ENCODE results near the gene FLVCR2. TPM values are rescaled to one million over a fixed set of nuclear protein-coding genes. Genes with fewer than 3 reads are reported as not detected.
"Not testable (repeated sequence)": the region's sequence is repeated elsewhere in the genome, so short reads cannot be mapped to it uniquely, and the experiment has no call there.

FLVCR2 gene
- total RNA-seq, 4 donors from 2014 or later: 5.1 to 65.5 (median 14.5) TPM

DNA sequence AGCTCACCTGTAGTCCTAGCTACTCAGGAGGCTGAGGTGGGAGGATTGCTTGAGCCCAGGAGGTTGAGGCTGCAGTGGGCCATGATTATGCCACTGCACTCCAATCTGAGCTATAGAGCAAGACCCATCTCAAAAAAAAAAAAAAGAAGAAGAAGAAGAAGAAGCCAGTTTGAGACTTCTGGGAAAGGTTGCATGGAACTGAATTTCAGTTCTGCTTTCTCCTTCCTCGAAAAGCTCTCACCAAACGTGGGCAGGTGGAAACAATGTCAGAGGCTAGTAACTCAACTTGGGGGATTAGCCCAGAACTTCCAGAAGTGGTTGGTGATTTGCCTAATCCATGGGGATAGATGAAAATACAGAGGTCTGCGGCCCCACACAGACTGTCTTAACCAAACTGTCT is 18.7 kb downstream of the FLVCR2 start:
- no peaks in the 10 kb centered on the region for H3K9me3 ChIP-seq
- peaks cover 12 to 16% of the 10 kb centered on the region in 2 donors for H3K4me1 ChIP-seq
- intact Hi-C loops (cut with DNase I; ENCODE audit: low total_unique reads): no loop called here
- H3K27ac ChIP-seq: no peak overlapping the region
- in situ Hi-C loops (cut with MboI; ENCODE audit: low sequenced_read_pairs in 4 of 4): no loop called here
- H3K4me3 ChIP-seq: no peak overlapping the region
- no peaks in the 10 kb centered on the region for H3K27me3 ChIP-seq
- DNase-seq (no peak), ATAC-seq (no peak)
- H3K36me3 ChIP-seq: no peaks in the 10 kb centered on the region
- TF ChIP-seq CTCF (IDR thresholded peaks at IDR 0.05 in 4 of 5, conservative IDR thresholded peaks at IDR 0.05 in 1 of 5) (no peak), POLR2A (IDR thresholded peaks at IDR 0.05) (no peak)

DNA sequence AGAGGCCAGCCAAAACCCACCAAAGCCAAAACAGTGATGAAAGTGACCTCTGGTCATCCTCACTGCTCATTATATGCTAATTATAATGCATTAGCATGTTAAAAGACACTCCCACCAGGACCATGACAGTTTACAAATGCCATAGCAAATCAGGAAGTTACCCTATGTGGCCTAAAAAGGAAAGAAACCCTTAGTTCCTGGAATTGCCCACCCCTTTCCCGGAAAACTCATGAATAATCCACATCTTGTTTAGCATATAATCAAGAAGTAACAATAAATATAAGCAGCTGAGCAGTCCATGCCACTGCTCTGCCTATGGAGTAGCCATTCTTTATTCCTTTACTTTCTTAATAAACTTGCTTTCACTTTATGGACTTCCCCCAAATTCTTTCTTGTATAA is 21.7 kb downstream of the FLVCR2 start:
- in situ Hi-C loops (cut with MboI; ENCODE audit: low sequenced_read_pairs in 4 of 4): not testable (repeated sequence)

DNA sequence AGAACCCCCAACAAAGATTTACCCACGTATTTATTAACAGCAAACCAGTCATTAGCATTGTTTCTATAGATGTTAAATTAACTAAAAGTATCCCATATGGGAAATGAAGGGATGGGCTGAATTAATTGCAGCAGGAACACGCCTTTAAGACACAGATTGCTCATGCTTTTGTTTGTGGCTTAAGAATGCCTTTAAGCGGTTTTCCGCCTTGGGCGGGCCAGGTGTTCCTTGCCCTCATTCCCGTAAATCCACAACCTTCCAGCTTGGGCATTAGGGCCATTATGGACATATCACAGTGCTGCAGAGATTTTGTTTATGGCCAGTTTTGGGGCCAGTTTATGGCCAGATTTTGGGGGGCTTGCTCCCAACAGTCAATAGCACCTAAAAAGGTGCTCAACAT is 22.6 kb downstream of the FLVCR2 start:
- H3K4me3 ChIP-seq; H3K4me1 ChIP-seq; intact Hi-C loops (cut with DNase I; ENCODE audit: low total_unique reads); in situ Hi-C loops (cut with MboI; ENCODE audit: low sequenced_read_pairs in 4 of 4); H3K9me3 ChIP-seq; ATAC-seq; DNase-seq; H3K36me3 ChIP-seq; H3K27me3 ChIP-seq; H3K27ac ChIP-seq: not testable (repeated sequence)

More for the DNA sequence above, 21.7 kb downstream of the FLVCR2 start:
- H3K27me3 ChIP-seq; DNase-seq; H3K4me3 ChIP-seq; H3K9me3 ChIP-seq; H3K4me1 ChIP-seq; H3K36me3 ChIP-seq; H3K27ac ChIP-seq; ATAC-seq; intact Hi-C loops (cut with DNase I; ENCODE audit: low total_unique reads): not testable (repeated sequence)

GRCh38 chr14:75602503-75602902 is 24.1 kb downstream of the FLVCR2 start:
- Histone ChIP-seq H3K27me3 (no peaks in the 10 kb centered on the region), H3K36me3 (no peaks in the 10 kb centered on the region), H3K27ac (no peak overlapping the region), H3K4me3 (no peak overlapping the region), H3K4me1 (no peaks in the 10 kb centered on the region), H3K9me3 (no peaks in the 10 kb centered on the region)
- no peak for ATAC-seq
- TF ChIP-seq CTCF (IDR thresholded peaks at IDR 0.05 in 4 of 5, conservative IDR thresholded peaks at IDR 0.05 in 1 of 5): no peak
- in situ Hi-C loops (cut with MboI; ENCODE audit: low sequenced_read_pairs in 4 of 4): no loop called here
- intact Hi-C loops (cut with DNase I; ENCODE audit: low total_unique reads): no loop called here
- DNase-seq: no peak

- DNase-seq: no peak
- intact Hi-C loops (cut with DNase I; ENCODE audit: low total_unique reads): no loop called here
These were observed 26.8 kb downstream of the FLVCR2 start for GRCh38 chr14:75604979-75605851.

More at GRCh38 chr14:75604979-75605851, 26.8 kb downstream of the FLVCR2 start:
- TF ChIP-seq CTCF (IDR thresholded peaks at IDR 0.05 in 4 of 5, conservative IDR thresholded peaks at IDR 0.05 in 1 of 5) (no peak), POLR2A (IDR thresholded peaks at IDR 0.05) (no peak)
- ATAC-seq: no peak
- Histone ChIP-seq H3K4me1 (peaks cover 6 to 7% of the 10 kb centered on the region in 2 donors), H3K27ac (no peak overlapping the region), H3K36me3 (no peaks in the 10 kb centered on the region), H3K9me3 (no peaks in the 10 kb centered on the region), H3K4me3 (no peak overlapping the region), H3K27me3 (no peaks in the 10 kb centered on the region)
- in situ Hi-C loops (cut with MboI; ENCODE audit: low sequenced_read_pairs in 4 of 4): no loop called here

Measured in gastrocnemius medialis (tissue), 4 donors.